WTC11 (cell line): ENCODE results near the gene F13A1. TPM values are rescaled to one million over a fixed set of nuclear protein-coding genes. Genes with fewer than 3 reads are reported as not detected.

Experiments used
- FOXK1 ChIP-seq: sonication (generic); formaldehyde crosslinking; IDR thresholded peaks from 2 replicates; pipeline ENCODE4 v1.8.0; 2022; ENCODE audit warnings: mild to moderate bottlenecking, moderate library complexity, missing genetic modification reagents
- IRF2 ChIP-seq: sonication (generic); formaldehyde crosslinking; IDR thresholded peaks from 2 replicates; pipeline ENCODE4 v1.8.0; 2022; ENCODE audit warnings: low read depth, missing genetic modification reagents, borderline replicate concordance
- RORB ChIP-seq: fragments of 250-450 bp; sonication (Bioruptor Pico); IDR thresholded peaks from 2 replicates; pipeline ENCODE4 v1.9.0; 2021; ENCODE audit warnings: mild to moderate bottlenecking
- SOX15 ChIP-seq: fragments of 250-450 bp; sonication (Bioruptor Pico); IDR thresholded peaks from 2 replicates; pipeline ENCODE4 v1.9.0; 2021; ENCODE audit warnings: mild to moderate bottlenecking
- TCF7 ChIP-seq: sonication (generic); formaldehyde crosslinking; IDR thresholded peaks from 2 replicates; pipeline ENCODE4 v1.8.0; 2022; ENCODE audit warnings: mild to moderate bottlenecking, low read depth, missing genetic modification reagents, moderate library complexity
- ZNF423 ChIP-seq: fragments of 250-450 bp; sonication (Bioruptor Pico); IDR thresholded peaks from 2 replicates; pipeline ENCODE4 v2.1.2; 2022; ENCODE audit warnings: mild to moderate bottlenecking, moderate library complexity
- microRNA-seq: library from miRNA; unstranded; fragments of <30 nt; microRNA quantifications from one replicate; pipeline ENCODE4 v1.2.0, GENCODE V29; 2022; ENCODE audit warnings: borderline number of aligned reads
- total RNA-seq: library from RNA; stranded (reverse); gene quantifications from 3 replicates; pipeline ENCODE4 v1.2.3, GENCODE V29; 2021
- TF ChIP-seq, protein P1 (sequence below): sonication (generic); formaldehyde crosslinking; IDR thresholded peaks from 2 replicates; pipeline ENCODE4 v1.8.1; 2022; ENCODE audit warnings: mild to moderate bottlenecking, moderate library complexity, missing genetic modification reagents

F13A1 gene
- total RNA-seq, 1 experiment from 2014 or later = 1.0 TPM

DNA sequence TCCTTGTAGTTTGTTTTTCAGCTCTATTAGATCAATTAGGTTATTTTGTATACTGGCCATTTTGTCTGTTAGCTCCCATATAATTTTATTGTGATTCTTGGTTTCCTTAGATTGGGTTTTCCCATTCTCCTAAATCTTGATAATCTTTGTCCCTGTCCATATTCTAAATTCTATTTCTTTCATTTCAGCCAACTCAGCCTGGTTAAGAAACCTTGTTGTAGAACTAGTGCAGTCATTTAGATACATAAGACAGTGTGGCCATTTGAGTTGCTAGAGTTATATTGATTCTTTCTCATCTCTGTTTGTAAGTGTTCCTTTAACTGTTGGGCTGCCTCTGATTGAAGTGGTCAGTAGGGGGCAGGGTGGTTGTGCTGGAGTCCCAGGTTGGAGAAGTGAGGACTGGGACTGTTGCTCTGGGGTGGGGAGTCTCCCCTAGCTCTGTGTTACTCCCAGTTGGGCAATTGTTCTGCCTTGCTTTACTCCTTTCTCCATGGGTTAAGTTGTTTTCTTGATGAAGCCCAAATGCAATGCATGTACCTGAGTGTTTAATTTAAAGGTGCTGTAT lies 214.9 kb downstream of the F13A1 start (continued):
- TF ChIP-seq, protein P1, sequence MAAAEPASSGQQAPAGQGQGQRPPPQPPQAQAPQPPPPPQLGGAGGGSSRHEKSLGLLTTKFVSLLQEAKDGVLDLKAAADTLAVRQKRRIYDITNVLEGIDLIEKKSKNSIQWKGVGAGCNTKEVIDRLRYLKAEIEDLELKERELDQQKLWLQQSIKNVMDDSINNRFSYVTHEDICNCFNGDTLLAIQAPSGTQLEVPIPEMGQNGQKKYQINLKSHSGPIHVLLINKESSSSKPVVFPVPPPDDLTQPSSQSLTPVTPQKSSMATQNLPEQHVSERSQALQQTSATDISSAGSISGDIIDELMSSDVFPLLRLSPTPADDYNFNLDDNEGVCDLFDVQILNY (CRISPR knock-in tag) = no peak
- TF ChIP-seq RORB (CRISPR knock-in tag) (no peak), SOX15 (CRISPR knock-in tag) (no peak), TCF7 (no peak), ZNF423 (CRISPR knock-in tag) (no peak), IRF2 (CRISPR knock-in tag) (no peak), FOXK1 (no peak)

Small RNA genes lying within 50 kb of the gene (microRNA-seq; reads per million reads assigned to microRNA genes)
- gene MIR5683 (not detected), gene MIR7853 (not detected)
